Keratinocyte (primary cell): Measurements from ENCODE around the gene CD36.

Experiments
- EZH2 ChIP-seq: IDR thresholded peaks from one replicate; pipeline ENCODE4 v1.6.1; 2012; ENCODE audit warnings: inconsistent platforms, mild to moderate bottlenecking, low read length, moderate library complexity
- TF ChIP-seq, protein P1 (sequence below), 3 experiments: IDR thresholded peaks in 1 of 3; conservative IDR thresholded peaks in 1 of 3; optimal IDR thresholded peaks in 1 of 3; 2 replicates in 2 of 3; 3 replicates in 1 of 3; pipeline versions ENCODE3 to v1.5.1; 2011; ENCODE audit warnings: low read length in 3 of 3, mild to moderate bottlenecking in 3 of 3, moderate library complexity in 2 of 3, control low read depth in 1 of 3, inconsistent platforms in 1 of 3; ENCODE audit not compliant: insufficient read depth in 2 of 3; ENCODE audit errors: extremely low read depth in 1 of 3

DNA sequence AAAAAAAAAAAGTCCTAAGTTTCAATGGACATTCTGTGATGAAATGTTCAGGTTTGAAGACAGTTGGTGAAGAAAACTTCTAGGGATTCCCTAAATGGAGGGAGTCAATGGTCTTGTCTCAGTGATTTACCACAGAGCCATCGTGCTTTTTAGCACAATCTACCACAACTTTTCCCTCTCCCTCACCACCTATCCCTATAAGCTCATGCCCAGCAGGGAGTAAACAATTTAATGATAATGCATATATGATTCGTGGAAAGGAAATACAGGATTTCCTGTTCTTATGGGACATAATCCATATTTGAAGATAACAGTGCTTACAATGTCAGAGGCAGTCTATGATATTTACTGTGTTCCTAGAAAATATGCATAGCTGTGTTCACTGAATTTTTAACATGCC lies 38.4 kb upstream of the CD36 start:
- TF ChIP-seq EZH2 = no peak
- TF ChIP-seq, protein P1, sequence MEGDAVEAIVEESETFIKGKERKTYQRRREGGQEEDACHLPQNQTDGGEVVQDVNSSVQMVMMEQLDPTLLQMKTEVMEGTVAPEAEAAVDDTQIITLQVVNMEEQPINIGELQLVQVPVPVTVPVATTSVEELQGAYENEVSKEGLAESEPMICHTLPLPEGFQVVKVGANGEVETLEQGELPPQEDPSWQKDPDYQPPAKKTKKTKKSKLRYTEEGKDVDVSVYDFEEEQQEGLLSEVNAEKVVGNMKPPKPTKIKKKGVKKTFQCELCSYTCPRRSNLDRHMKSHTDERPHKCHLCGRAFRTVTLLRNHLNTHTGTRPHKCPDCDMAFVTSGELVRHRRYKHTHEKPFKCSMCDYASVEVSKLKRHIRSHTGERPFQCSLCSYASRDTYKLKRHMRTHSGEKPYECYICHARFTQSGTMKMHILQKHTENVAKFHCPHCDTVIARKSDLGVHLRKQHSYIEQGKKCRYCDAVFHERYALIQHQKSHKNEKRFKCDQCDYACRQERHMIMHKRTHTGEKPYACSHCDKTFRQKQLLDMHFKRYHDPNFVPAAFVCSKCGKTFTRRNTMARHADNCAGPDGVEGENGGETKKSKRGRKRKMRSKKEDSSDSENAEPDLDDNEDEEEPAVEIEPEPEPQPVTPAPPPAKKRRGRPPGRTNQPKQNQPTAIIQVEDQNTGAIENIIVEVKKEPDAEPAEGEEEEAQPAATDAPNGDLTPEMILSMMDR (optimal IDR thresholded peaks at IDR 0.05 in 1 of 3, IDR thresholded peaks at IDR 0.05 in 1 of 3, conservative IDR thresholded peaks at IDR 0.05 in 1 of 3; ENCODE audit: extremely low read depth in 1 of 3, insufficient read depth in 2 of 3, low read length in 3 of 3) = no peak
